Activated T-helper 9 cell treated with anti-CD3 and anti-CD28 coated beads, Interleukin-2, amount 50 U/mL, for 16 hours (primary cell): ENCODE results near the gene CD7.

Experiments
- DNase-seq: peaks from one replicate; pipeline ENCODE4 v3.0.0-alpha.2; 2020; ENCODE audit warnings: low read depth

Gene CD7

DNA sequence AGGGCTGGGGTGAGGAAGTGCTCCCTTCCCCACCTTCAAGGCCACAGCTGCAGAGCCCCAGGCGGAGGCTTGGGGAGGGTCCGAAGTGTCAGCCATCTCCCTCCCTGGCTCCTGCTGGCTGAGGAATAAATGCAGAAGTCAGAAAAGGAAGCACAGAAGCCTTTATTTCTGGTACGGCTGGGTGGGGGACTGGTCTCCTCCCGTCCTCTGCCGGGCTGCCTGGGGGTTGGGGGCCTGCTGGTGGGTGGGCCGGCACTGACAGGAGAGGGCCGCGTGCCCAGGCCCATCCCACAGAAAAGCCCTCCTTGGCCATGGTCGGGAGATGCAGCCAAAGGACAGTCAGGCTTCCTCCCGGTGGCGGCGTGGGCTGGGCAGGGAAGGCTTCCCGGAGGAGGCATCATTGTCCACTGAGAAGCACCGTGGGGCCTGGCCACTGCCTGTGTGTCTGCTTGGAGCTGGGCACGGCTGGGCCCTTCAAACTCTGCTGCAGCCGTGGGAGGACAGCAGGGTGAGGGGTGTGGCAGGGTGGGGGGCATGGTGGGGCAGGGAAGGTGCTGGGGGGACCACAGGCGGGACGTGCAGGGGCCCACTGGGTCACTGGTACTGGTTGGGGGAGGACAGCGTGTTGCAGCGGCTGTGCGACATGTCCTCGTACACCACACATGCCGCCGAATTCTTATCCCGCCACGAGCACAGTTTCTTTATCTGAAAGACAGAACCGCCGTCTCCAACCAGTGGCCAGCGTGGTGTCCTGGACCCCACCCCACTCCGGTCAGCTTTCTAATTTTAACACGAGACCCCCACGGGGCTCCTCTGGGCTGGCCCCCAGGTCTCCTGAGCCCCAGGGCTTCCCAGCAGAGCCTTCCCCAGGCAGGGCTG lies 2.4 kb downstream of the CD7 start:
- DNase-seq, result no peak

DNA sequence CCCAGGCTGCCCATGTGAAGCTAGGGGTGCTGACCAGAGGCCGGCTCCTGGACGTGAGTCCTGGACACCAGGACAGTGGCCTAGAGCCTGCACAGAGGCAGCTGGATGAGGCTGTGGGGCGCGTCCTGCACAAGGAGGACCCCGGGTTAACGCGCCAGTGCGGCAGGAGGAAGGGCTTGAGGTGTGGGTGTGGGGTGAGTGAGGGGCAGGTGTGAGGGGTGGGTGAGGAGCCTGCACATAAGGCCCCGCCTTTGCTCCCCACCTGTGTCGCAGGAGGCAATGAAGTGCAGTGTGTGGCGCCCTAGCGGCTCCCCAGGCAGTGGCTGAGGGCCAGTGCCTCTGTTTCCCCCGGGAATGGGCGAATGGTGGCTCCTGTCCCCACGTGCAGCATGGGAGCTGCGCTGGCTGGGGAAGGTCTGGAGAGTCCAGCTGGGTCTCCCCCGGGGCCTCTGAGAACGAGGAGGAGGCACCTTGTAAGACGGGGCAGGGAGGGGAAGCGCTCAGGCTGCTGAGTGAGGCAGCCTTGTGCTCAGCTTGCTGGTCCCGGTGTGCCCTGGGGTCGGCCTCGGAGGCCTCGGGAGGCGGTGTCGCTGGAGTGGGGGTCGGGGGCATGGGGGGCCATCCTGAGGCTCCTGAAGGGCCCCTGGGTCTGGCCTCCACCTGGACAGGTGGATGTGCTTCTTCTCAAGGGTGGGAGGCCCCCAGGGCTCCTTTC lies 3.2 kb downstream of the CD7 start:
- no peak for DNase-seq

DNA sequence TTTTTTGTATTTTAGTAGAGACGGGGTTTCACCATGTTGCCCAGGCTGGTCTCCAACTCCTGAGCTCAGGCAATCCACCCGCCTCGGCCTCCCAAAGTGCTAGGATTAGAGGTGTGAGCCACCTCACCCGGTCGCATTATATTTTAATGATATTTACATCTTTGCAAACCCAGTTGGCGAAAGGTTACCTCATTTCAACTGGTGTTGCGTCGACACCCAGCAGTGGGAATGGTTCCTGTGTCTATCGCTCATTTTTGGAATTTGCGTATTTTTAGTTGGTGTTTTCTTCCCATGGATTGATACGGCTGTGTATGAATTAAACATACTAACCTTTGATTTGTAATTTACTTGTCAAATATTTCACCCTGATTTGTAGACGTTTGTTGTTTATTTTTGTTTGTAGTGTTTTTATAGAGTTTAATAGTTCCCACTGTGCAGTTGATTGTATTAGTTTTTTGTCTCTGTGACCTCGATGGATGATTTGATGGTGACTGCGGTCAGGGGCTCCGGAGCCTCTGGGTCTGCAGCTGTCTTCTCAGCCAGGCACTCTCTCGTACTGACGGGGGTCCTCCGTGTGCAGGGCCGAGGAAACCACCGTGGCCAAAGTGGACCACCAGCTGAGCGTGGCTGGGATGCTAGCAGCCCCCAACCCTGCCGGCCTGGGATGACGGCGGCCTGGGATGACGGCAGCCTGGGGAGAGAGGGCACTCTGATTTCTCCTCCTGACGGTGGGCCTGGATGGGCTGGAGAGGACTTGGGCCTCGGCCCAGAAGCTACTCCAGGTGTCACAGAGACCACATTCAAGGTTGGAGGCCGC lies 4.0 kb downstream of the CD7 start:
- DNase-seq, result no peak

DNA sequence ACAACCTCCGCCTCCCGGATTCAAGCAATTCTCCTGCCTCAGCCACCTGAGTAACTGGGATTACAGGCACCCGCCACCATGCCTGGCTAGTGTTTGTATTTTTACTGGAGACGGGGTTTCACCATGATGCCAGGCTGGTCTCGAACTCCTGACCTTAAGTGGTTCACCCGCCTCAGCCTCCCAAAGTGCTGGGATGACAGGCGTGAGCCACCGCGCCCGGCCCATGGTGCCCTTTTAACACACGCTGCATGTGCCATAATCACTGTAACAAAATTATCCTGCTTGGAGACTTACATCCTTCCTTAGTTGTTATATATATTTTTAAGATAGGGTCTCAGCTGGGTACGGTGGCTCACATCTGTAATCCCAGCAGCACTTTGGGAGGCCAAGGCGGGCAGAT lies 5.4 kb downstream of the CD7 start:
- no peak for DNase-seq

DNA sequence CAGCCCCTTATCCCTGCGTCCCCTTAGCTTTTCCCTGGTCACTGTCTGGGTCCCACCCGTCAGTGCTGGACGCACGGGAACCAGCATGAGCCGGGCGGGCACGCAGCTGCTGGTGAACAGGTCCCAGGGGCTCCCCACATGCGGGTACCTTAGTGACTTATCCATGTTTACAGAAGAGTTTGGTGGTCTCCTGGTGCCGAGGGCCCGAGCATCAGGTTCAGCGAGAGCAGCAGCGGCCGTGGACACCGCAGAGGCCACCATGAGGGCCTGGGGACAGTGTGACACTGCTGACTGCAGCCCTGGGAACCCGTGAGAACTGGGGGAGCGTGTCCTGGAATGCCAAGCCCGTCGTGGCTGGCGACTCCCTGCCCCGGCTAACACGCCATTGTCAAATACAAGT lies 6.5 kb downstream of the CD7 start:
- DNase-seq, result no peak

DNA sequence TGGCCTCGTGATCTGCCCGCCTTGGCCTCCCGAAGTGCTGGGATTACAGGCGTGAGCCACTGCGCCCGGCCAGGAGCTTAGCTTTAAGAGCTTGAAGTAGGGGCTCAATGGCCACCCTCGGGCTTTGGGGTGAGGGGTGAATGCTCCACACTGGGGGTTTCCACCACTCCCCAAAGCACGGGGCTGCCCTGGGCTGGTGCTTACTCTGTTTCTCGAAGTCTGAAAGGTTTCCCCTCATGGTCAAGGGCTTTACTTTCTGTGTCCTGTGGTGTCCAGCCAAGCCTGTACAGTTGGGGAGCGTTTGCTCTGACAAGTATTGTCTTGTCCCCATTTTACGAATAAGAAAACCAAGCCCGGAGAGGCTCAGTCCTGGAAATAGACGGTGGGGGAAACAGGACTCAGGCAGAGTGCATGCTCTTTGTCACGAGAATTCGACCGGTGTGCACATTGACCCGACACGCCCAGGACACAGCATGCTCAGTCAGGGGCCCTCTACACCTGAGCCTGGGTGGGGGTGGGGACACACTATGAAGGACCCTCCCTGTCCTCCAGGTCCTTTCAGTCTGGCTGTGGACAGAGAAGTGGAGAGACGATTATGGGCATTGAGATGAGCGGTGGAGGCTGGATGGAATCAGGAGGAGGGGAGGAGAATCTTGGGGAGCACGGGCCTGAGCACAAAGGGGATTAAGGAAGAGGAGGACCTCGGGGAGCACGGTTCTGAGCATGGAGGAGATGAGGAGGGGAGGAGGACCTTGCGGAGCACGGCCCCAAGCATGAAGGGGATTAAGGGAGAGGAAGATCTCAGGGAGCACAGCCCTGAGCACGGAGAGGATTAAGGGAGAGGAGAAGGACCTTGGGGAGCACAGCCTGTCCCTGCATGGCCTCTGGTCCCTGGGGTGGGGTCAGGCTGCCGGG lies 7.5 kb downstream of the CD7 start:
- DNase-seq, result no peak

DNA sequence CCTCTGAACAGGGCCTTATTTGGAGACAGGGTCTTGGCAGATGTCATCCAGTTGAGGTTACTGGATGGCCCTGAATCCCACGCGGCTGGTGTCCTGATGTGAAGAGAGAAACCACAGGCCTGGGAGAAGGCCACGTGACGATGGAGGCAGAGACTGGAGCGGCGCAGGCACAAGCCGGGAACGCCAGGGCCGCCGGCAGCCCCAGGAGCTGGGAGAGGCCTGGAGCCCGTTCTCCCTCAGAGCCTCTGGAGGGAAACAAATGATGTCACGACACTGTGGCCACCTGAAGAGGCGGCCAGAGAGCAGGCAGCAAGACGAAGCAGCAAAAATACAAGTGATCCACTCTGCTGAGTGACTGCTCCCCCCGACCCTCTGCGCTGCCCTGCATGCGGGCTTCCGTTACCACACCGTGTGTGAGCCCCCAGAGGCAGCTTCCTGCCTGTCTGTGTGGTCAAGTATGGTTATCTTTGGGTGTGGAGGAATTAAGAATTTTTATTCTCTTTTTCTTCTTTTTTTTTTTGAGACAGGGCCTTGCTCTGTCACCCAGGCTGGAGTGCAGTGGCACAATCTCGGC lies 11.6 kb downstream of the CD7 start:
- no peak for DNase-seq

DNA sequence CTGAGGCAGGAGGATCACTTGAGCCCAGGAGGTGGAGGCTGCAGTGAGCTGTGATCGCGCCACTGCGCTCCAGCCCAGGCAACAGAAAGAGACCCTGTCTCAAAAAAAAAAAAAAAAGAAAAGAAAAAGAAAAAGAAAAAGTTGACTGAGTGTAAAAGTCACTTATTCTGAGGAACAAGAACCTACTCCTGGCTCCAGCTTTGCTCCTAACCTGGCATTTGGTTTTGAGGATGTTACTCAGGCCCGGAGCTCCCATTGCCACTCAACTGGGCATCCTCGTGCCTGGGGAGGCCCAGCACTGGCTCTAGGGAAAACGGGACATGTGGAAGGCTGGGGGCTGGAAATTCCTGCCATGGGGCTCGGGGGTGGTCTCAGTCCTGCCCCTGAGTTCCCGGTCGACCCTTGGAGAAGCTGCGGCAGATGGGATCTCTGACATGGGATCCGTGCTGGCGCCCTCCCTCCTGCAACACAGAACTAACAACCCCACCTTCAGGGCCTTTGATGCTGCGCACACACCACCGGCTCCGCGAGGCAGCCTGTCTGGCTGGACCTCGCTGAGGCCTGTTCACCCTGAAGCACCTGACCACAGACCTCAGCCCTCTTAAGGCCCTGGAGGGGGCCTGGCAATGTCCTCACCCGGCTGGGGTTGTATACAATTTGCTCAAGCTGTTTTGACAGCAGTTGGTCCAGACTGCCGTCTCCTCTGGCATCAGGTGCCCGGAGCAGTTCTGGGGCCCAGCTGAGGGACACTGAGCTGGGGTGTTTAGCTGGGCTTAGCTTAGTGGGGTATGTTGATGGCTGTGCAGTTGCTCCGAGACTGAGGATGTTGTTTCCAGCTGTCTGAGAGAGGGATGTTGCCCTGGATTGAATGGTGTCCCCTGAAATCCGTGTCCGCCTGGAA lies 12.3 kb downstream of the CD7 start:
- no peak for DNase-seq

DNA sequence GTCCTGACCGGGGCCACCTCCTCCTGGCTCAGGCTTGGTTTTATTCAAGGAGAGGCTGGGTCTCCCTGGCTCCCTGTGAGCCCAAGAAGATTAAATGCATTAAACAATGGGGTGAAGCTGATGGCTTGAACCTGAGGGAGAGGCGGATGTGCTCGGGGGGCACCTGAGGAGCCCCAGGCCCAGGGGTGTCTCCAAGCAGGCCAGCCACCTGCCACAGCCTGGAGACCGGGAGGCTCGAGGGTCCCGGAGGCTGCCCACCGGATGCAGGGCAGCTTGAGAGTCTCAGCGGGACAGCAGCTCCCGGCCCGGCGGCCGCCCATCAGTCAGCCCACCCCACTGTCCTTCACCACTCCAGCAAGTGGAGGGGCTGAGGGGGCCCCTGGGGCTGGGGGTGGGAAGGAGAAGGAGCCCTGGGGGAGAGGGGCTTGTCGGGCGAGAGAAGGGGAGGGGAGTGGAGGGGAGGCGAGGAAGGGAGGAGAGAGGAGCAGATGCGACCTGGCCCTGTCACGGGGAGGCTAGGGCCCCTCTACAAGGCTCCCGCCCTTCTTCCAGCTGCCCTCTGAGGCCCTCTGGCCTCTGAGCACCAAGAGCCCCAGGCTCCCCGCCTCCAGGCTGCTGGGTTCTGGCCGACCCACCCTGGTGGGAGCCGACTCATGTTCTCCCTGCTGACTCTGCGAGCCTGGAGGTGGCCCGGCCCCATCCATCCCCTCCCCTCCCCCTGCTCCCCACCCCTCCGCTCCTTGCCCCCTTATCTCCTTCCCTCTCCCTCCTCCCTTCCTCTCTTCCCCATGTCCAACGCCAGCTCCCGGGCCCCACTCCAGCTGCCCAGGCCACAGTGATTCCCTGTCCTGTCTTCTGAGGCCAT lies 13.2 kb downstream of the CD7 start:
- DNase-seq, result no peak

DNA sequence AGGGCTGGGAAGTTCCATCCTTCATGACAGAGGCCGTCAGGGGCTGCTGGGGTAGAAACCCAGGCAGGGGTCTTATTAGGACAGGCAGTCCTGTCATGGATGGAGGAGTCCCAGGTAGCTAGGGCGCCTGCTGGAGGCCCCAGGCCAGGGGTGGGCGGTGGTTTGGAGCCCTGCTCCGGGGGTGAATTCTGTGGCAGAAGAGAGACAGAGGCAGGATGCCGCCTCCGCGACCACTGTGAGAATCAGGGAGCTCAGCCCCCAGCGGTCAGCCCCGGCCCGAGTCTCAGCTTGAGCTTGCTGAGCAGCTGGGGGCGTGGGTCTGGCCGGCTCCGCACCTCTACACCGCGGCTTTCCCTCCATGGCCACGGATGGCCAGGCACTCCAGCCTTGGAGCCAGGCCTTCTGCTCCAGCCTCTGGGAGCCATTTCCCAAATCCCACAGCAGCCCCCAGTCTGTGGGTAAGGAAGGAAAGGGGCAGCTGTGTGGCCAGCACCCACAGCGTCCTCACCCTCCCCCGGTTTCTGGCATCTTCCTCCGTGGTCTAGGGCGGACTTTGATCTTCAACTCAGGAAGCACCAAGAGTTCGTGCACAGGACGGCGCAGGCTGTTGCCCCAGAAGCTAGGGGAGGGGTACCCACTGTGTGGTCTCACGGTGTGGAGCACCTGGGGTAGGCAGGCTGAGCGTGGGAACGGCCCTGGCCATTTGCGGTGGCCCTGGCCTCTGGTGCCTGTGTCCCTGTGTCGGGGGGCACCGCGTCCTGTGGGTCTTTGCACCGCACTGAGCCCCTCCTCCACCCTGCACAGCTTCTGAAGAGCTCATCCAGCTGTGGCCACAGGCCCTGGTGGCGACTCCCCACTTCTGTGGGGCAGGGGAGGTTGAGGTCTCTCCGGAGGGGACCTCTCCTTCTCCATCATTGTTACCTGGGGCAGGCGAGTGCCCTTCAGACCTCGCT lies 14.1 kb downstream of the CD7 start:
- no peak for DNase-seq

DNA sequence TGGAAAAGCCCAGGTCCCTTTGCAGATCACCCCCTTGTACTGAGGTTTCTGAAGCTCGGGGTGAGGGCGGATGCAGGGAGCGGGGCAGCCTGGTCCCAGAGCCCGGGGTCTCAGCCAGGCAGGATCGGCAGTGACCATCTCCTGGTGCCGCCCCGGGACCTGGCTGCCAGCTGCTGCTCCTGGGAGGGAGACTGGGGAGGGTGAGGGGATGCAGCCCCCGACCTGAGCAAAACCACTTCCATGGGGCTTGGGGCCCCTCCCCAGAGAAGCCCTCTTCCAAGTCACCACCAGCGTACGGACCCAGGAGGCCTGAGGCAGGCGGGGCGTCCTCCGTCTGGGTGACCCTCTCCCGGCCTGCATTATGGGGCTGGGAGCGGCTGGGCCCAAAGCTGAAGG lies 14.8 kb downstream of the CD7 start:
- no peak for DNase-seq

DNA sequence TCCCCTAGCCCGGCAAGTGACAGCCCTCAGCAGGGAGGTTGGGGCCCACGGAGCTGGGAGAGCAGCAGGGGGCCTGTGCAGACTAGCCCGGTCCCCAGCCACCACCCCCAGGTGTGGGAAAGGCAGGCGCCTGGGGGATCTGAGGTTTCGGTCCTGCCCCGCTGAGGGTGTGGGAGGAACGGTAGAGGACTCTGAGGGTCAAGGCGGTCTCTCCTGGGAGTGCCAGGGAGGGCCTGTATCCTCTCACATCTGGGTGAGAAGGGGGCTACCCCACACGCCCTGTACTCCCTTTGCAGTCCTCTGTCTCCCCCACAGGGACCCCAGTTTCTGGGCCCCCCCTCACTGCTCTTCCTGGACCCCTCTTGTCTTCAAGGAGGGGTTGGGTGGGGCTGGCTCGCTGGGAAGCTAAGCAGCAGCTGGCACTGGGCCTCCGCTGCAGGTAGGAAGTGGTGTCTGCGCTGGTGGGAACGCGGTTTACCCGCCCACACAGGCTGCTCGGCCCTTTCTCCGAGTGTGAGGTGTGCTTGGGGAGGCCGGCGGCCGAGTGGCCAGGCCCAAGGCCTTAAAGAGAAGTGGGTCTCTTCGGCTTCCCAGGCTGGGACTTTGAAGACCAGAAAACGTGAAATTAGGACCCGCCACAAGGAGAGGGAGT lies 15.4 kb downstream of the CD7 start:
- peak; percentile 46 for DNase-seq

DNA sequence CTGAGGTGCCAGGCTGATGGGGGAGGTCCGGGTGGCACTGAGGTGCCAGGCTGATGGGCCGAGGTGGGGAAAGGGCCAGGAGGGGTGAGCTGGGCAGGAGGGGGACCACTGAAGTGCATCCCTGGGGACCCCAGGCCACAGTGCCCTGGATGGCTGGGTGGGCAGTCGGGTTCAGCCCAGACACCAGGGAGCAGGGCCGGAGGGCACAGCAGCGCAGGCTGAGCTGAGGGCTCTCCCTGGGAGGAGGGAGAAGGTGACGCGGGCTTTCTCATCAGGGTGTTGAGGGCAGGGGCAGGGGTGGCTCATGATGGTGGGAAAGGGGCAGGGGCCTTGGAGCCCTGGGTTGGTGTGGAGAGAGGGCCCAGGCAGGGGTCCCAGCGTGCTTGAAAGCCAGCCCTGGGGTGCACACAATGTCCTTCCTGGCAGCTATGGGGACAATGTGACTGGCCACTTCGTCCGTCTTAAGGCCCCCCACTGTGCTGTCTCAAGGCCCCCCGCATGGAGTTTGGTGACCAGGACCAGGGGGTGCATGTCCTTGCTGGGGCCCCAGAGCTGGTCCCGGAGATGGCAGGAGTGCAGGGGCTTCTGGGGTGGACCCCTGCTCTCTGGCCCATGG lies 16.0 kb downstream of the CD7 start:
- no peak for DNase-seq

DNA sequence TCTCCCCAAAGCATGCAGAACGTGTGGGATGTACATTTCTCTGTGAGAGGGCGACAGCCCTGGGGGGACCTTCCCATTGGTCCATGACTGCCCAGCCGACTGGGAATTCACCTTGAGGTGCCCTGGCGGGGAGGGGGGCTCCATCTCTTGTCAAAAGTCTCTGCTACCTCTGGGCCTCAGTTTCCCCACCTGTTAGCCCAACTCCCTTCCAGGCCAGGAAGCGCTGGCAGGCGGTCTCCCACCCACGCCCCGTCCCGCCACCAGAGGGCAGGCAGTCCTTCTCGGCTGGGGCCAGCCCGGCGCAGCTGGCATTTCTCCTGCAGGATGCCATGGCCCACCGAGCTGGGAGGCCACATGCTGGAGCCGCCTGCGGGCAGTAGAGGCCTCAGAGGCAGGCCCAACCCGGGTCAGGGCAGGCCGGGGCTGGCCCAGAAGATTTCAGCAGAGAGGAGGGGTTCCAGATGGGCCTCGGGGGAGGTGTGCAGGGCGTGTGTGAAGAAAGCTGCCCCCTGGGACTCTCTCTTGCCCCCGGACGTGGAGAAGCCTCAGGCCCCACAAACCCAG lies 16.6 kb downstream of the CD7 start:
- peak; percentile 48 for DNase-seq

DNA sequence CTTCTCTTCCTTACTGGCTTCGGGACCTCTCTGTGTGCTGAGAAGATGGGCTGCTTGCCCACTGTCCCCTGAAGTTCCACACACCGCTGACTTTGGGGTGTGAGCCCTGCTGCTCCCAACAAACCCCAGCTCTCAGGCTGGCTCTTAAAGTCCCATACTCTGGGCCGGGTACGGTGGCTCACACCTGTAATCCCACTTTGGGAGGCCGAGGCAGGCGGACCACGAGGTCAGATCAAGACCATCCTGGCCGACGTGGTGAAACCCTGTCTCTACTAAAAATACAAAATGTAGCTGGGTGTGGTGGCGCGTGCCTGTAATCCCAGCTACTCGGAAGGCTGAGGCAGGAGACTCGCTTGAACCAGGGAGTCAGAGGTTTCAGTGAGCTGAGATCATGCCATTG lies 17.2 kb downstream of the CD7 start:
- DNase-seq, result no peak

DNA sequence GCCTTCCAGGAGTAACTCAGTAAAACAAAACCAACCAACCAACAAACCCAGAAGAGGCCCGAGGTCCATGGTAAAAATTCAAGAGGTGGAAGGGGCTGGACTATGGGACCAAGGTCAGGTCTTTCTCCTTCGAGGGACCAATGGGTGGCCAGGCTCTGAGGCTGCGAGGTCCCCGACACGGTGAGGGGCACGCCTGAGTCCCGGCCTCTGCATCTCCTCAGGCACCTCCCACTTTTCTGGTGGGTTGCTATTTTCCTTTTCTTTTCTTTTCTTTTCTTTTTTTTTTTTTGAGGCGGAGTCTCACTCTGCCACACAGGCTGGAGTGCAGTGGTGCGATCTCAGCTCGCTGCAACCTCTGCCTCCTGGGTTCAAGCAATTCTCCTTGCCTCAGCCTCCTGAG lies 18.0 kb downstream of the CD7 start:
- DNase-seq, result no peak
